ENCODE results near the gene RAD54L. TPM values are rescaled to one million over a fixed set of nuclear protein-coding genes. Genes with fewer than 3 reads are reported as not detected.
"Not testable (repeated sequence)": the region's sequence is repeated elsewhere in the genome, so short reads cannot be mapped to it uniquely, and the experiment has no call there.

The RAD54L gene
- total and polyA plus RNA-seq, 2 donors from 2014 or later = 1.2 to 1.7 TPM

GRCh38 chr1:46224966-46225365 lies 22.6 kb upstream of the RAD54L start:
- intact Hi-C loops (cut with DNase I) = loop anchor here (10.0 kb wide), 1 partner anchor 190 kb away; no protein-coding TSS in a partner anchor
- Histone ChIP-seq H3K27me3 (ENCODE audit: control insufficient read depth, insufficient read depth, low read length) (no peaks in the 10 kb centered on the region), H3K4me1 (ENCODE audit: control insufficient read depth in 2 of 3, insufficient read depth in 2 of 3, low read depth in 1 of 3, low read length in 3 of 3) (peaks cover 0 to 4% (median 0%) of the 10 kb centered on the region in 3 donors), H3K9me3 (ENCODE audit: control insufficient read depth in 2 of 3, insufficient read depth in 1 of 3, low read length in 3 of 3) (no peaks in the 10 kb centered on the region), H3K4me3 (ENCODE audit: low read length in 3 of 3) (no peak overlapping the region), H3K9ac (ENCODE audit: low read length in 3 of 3) (no peak overlapping the region), H3K27ac (ENCODE audit: low read depth in 2 of 2, low read length in 2 of 2) (no peak overlapping the region), H3K36me3 (ENCODE audit: control insufficient read depth in 2 of 3, insufficient read depth in 3 of 3, low read length in 3 of 3) (no peaks in the 10 kb centered on the region)
- DNase-seq (no peak), FAIRE-seq (no peak)
- TF ChIP-seq CTCF (IDR thresholded peaks at IDR 0.05; ENCODE audit: borderline replicate concordance, extremely low read depth, insufficient read depth) = no peak

DNA sequence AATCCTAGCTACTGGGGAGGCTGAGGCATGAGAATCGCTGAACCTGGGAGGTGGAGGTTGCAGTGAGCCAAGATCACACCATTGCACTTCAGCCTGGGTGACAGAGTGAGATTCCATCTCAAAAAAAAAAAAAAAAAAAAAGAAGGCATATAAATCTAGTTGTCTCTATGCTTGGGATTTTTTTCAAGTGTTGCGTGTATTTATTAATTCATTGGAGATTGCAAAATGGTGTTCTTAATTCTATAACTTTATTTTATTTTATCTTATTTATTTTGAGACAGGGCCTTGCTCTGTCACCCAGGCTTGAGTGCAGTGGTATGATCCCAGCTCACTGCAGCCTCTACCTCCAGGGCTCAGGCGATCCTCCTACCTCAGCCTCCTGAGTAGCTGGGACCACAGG lies 16.3 kb upstream of the RAD54L start:
- intact Hi-C loops (cut with DNase I); H3K27me3 ChIP-seq (ENCODE audit: control insufficient read depth, insufficient read depth, low read length); DNase-seq; H3K27ac ChIP-seq (ENCODE audit: low read depth in 2 of 2, low read length in 2 of 2); H3K4me1 ChIP-seq (ENCODE audit: control insufficient read depth in 2 of 3, insufficient read depth in 2 of 3, low read depth in 1 of 3, low read length in 3 of 3); H3K9ac ChIP-seq (ENCODE audit: low read length in 3 of 3); H3K36me3 ChIP-seq (ENCODE audit: control insufficient read depth in 2 of 3, insufficient read depth in 3 of 3, low read length in 3 of 3); H3K4me3 ChIP-seq (ENCODE audit: low read length in 3 of 3); H3K9me3 ChIP-seq (ENCODE audit: control insufficient read depth in 2 of 3, insufficient read depth in 1 of 3, low read length in 3 of 3); FAIRE-seq: not testable (repeated sequence)

DNA sequence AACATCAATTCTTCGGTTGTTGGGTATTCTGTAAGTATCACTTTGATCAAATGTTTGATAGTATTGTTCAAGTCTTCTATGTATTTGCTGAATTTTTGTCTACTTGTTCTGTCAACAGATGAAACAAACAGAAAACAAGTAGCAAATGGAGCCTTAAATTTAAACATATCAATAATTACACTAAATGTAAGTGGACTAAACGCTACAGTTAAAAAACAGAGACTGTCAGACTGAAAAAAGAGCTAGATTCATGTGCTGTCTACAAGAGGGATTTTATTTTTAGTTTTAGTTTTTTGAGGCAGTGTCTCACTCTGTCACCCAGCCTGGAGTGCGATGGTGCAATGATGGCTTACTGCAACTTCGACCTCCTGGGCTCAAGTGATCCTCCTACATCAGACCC lies 10.7 kb upstream of the RAD54L start:
- intact Hi-C loops (cut with DNase I) = no loop called here
- Histone ChIP-seq H3K4me3 (ENCODE audit: low read length in 3 of 3) (no peak overlapping the region), H3K9me3 (ENCODE audit: control insufficient read depth in 2 of 3, insufficient read depth in 1 of 3, low read length in 3 of 3) (peaks cover 0 to 7% (median 2%) of the 10 kb centered on the region in 3 donors), H3K4me1 (ENCODE audit: control insufficient read depth in 2 of 3, insufficient read depth in 2 of 3, low read depth in 1 of 3, low read length in 3 of 3) (no peaks in the 10 kb centered on the region), H3K9ac (ENCODE audit: low read length in 3 of 3) (no peak overlapping the region), H3K27me3 (ENCODE audit: control insufficient read depth, insufficient read depth, low read length) (no peaks in the 10 kb centered on the region), H3K27ac (ENCODE audit: low read depth in 2 of 2, low read length in 2 of 2) (no peak overlapping the region), H3K36me3 (ENCODE audit: control insufficient read depth in 2 of 3, insufficient read depth in 3 of 3, low read length in 3 of 3) (no peaks in the 10 kb centered on the region)
- DNase-seq (no peak), FAIRE-seq (no peak)
- no peak for TF ChIP-seq CTCF (IDR thresholded peaks at IDR 0.05; ENCODE audit: borderline replicate concordance, extremely low read depth, insufficient read depth)

DNA sequence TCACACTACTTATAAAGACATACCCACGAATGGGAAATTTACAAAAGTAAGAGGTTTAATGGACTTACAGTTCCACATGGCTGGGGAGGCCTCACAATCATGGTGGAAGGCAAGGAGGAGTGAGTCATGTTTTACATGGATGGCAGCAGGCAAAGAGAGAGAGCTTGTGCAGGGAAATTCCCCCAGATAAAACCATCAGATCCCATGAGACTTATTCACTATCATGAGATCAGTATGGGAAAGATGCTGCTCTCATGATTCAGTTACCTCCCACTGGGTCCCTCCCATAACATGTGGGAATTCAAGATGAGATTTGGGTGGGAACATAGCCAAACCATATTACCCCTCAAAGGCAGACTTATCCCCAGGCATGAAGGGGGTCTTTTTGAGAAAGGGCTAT lies 8.7 kb upstream of the RAD54L start:
- H3K9me3 ChIP-seq (ENCODE audit: control insufficient read depth in 2 of 3, insufficient read depth in 1 of 3, low read length in 3 of 3); DNase-seq; FAIRE-seq; H3K4me1 ChIP-seq (ENCODE audit: control insufficient read depth in 2 of 3, insufficient read depth in 2 of 3, low read depth in 1 of 3, low read length in 3 of 3); H3K9ac ChIP-seq (ENCODE audit: low read length in 3 of 3); H3K27me3 ChIP-seq (ENCODE audit: control insufficient read depth, insufficient read depth, low read length); intact Hi-C loops (cut with DNase I); H3K4me3 ChIP-seq (ENCODE audit: low read length in 3 of 3); H3K27ac ChIP-seq (ENCODE audit: low read depth in 2 of 2, low read length in 2 of 2); H3K36me3 ChIP-seq (ENCODE audit: control insufficient read depth in 2 of 3, insufficient read depth in 3 of 3, low read length in 3 of 3): not testable (repeated sequence)

GRCh38 chr1:46241733-46242132 lies 5.8 kb upstream of the RAD54L start:
- FAIRE-seq = not testable (repeated sequence)

More at GRCh38 chr1:46241733-46242132, 5.8 kb upstream of the RAD54L start:
- H3K27ac ChIP-seq (ENCODE audit: low read depth in 2 of 2, low read length in 2 of 2); H3K9me3 ChIP-seq (ENCODE audit: control insufficient read depth in 2 of 3, insufficient read depth in 1 of 3, low read length in 3 of 3); DNase-seq; H3K27me3 ChIP-seq (ENCODE audit: control insufficient read depth, insufficient read depth, low read length); H3K9ac ChIP-seq (ENCODE audit: low read length in 3 of 3); intact Hi-C loops (cut with DNase I); H3K4me3 ChIP-seq (ENCODE audit: low read length in 3 of 3); H3K36me3 ChIP-seq (ENCODE audit: control insufficient read depth in 2 of 3, insufficient read depth in 3 of 3, low read length in 3 of 3); H3K4me1 ChIP-seq (ENCODE audit: control insufficient read depth in 2 of 3, insufficient read depth in 2 of 3, low read depth in 1 of 3, low read length in 3 of 3): not testable (repeated sequence)
